Activated T-cell treated with anti-CD3 and anti-CD28 coated beads for 1 hour (primary cell): ENCODE data around the gene SLU7.

ENCODE experiments used
- DNase-seq: peaks from one replicate; pipeline ENCODE4 v3.0.0-alpha.2; 2020; ENCODE audit warnings: low read depth

Gene SLU7

DNA sequence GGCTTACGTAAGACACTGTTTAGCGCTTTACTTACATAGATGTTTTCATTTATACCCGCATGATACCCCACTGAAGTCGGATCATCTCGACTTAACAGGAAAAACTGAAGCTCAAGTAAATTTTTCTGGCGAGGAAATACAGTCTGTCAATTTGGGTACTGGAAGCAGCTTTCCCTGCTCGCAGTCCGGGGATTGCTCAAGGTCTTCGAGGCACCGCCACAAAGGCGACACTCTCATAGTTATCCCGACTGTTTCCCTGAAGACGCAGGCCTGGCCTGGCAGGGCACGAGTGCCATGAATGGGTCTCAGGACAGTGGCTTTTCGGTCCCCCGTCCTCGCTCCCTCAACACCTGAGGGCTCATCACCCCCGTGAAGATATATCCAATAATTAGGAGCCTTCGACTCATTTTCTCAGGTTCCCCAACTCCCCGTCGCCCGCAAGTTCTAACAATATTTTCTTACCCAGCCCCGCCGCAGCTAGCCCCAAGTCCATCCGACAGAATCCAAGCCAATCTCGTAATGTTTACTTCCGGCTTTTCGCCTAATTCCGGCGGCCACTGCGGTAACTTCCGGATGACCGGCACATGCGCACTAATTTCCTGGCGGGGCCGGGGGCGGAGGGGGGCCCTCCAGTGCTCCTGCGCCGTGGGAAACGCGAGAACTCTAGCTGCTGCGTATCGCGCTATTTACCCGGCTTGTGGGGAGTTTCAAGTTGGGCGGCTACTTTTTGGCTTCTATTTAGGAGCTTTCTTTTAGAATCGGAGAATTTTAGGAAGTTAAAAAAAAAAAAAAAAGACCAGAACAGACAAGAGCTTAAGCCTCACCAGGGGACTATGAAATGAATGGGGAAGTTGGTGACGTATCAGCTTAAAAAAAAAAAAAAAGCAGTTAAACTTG, at the start of gene SLU7:
Gene SLU7, minus strand, starts transcription at position 521 of the 897 bp plus-strand sequence. CDS start 3,787 bp downstream, outside the sequence.
- DNase-seq, result peak; percentile 88

DNA sequence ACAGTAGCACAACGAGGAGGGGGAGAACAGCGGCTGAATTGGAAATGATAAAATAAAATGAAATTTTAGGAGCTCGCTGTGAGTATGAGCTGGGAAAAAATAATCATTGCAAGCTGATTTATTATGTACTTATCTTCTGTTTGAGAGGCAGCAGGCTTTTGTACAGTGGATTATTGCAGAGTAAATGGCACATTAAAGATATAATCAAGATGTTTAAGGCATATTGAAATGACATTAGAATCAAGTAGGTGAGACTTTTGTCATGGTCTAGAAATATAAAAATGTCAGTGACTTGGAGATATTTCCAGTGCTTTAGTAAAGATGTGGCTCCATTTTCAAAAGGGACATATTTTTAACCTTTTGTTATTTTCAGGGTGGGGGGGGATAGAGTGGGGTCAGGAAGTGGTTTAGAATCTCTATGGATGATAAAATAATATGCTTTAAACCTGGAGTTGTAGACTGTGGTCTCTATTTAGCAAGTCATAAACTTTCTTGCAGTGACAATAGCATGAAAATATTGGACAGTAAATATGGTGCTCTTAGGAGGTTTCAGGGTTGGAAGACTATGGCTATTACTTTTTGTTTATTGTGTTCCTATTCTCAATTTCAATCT, 49.6 kb upstream of the SLU7 start:
- DNase-seq, result no peak

GRCh38 chr5:160467555-160468362, 48.9 kb upstream of the SLU7 start:
- DNase-seq, result peak; percentile 57

DNA sequence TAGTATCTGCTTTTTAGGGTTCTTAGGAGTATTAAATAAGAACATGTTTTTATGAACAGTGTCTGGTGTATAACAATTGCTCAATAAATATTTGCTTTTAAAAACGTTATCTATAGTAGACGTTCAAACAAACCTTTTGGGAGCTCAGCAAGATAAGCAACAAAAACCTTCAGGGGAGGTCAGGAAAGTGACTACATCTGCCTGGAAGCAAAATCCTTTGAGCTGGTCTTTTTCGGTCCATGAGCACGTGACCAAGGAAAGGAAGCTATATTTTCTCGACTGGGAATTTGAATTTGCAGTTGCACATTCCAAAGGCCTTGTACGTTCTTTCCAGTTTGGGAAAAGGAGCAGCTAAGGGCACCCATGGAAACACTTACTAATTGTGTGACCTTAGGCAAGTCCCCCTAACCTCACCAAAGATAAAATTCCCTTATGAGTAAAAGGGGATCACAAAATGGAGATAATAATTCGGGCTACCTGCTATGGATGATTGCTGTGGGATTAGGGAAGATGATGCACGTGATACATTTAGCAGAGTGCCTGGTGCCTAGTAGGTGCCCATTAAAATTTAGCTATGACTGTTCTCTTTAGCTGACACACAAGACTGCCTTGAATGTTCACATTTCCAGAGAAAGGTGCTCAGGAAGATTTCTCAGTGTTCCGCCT, 48.1 kb upstream of the SLU7 start:
- DNase-seq, result no peak

GRCh38 chr5:160466116-160466515, 47.2 kb upstream of the SLU7 start:
- DNase-seq, result no peak

DNA sequence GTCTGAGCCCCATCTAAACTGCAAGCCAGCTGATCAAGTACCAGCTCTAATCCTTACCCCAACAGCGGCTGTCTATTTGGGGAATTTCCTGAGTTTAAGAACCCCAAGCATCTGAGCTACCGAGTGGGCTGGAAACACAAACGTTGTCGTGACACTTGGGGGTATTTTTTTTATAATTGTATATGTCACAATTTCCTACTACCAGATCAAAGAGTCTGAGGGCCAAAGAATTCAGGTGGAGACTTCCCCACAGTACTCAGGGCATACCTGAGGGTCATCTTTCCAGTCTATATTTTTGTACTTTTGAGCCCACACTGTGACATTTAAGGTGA, 45.6 kb upstream of the SLU7 start:
- no peak for DNase-seq

GRCh38 chr5:160463740-160464465, 45.0 kb upstream of the SLU7 start:
- DNase-seq, result no peak

DNA sequence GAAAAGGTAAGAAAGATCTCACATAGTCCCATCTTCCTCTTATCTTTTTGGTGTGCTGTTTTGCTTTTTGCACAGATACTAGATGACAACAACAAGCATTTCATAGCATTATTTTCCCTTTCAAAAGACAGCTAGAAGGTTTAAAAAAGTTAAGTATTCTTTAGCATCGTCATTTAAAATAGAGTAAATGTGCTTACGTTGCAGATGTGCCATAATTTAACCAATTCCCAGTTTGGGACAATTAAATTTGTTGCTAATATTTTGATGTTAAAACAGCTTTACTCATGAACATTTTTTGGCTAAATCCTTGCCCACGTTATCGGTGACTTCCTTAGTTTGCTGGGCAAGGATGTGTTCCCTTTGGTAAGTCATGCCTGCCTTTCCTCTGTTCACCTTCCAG, 44.3 kb upstream of the SLU7 start:
- no peak for DNase-seq

DNA sequence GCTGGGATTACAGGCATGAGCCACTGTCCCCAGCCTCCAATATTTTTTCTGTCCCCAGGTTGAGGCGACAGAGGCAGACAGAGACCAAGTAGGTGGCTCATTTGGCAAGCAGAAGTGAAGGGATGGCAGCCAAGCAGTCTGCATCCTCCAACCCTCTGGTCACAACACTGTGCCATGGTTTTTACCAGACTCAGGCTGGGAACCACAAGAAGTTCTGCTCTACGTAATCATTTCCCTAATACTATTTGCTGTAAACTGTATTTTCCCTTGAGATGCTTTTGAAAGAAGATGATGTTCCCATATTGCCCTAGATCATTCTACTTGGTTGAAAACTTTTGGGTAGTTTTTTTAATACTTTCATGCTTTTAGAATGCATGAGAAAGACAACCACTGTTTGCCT, 43.3 kb upstream of the SLU7 start:
- no peak for DNase-seq

DNA sequence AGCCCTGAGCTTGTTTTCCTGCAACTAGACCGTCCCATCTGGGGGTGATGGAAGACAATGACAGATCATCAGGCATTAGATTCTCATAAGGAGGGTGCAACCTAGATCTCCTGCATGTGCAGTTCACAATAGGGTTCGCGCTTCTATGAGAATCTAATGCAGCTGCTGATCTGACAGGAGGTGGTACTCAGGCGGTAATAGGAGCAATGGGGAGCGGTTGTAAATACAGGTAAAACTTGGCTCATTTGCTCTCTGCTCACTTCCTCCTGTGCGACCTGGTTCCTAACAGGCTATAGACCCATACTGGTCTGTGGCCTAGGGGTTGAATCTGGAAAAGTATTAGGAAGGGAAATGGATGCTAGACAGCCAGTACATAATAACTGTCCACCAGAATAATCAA, 42.5 kb upstream of the SLU7 start:
- DNase-seq, result no peak

DNA sequence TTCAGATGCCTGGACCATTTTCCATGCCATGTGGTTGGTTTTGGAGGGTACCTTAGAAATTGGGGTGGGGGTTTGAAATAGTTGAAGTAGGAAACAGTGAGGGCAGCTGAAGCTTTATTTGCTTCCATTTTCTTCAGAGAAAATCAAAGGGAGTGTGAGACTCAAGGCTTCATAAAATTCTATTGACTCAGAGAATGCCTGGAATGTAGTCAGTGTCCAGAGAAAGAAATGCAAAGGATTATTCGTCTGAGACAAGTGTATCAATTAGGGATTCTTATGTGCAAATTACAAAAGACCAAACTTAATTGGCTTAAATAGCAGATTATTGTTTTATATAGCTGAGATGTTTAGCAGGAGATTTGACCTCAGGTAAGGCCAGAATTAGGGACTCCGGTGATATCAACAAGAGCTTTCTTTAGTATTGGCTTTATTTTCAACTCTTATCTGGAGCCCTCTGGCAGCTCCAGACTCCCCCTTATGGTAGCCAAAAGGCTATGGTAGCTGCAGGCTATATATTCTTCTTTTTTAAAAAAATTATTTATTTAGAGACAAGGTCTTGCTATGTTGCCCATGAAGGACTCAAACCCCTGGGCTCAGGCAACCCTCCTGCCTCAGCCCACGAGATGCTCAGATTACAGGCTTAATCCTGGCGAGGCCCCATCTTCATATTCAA, 41.6 kb upstream of the SLU7 start:
- no peak for DNase-seq

DNA sequence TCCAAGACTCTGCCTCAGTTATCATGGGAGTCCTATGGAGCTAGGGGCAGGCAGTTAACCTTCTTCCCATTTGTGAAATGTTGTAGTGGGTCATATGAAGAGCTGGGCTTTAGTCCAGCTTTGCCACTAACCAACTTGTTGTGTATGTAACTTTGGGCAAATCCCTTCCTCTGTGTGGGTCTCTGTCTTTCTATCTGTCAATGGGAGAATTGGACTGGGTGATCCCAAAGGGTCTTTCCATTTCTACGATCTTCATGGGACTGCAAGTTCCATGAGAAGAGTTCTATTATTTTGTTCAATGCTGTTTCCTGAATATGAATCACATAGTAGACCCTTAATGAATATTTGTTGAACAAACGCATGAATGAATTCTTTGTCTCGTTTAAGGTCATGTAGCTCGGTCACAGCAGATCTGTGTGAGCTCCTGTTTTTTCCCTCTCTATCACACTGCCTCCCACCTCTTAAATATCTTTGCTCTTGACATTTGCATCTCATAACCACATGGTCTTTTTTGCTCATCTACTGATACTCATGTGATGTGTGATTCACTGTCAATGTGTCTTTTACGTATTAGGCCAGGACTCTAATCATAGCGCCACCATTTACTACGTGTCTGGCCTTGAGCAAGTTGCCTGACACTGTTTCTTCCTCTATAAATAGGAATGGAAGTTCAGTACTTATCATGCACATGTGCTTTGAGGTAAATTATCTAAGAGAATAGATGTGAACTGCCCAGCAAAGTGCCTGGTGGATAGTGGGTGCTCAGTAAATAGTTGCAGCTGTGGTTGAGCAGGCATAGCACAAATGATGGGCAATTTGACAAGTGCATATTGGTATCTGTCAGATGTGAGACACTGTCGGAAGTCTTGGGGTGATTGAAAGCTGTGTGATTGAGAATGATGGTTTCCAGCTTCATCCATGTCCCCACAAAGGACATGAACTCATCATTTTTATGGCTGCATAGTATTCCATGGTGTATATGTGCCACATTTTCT, 40.2 kb upstream of the SLU7 start:
- DNase-seq, result no peak

DNA sequence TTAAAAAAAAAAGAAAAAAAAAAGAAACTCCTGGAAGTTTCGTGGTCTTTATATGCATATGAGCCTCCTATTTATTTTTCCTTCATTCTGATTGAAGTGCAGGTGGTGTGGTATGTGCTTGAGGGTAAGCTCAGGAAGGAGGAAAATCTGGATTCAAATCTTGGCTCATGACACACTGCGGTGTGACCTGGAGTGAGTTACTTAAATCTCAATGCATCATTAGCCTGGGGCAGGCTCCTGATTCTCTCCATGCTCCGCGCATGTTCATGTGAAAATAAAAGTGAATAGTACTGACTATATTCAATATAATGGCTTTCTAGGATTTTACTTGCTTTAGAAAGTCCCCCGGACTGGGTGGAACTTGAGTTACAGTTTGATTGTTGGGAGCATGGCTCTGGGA, 38.4 kb upstream of the SLU7 start:
- DNase-seq, result no peak

GRCh38 chr5:160456480-160457177, 37.7 kb upstream of the SLU7 start:
- no peak for DNase-seq

GRCh38 chr5:160455600-160455999, 36.7 kb upstream of the SLU7 start:
- no peak for DNase-seq

DNA sequence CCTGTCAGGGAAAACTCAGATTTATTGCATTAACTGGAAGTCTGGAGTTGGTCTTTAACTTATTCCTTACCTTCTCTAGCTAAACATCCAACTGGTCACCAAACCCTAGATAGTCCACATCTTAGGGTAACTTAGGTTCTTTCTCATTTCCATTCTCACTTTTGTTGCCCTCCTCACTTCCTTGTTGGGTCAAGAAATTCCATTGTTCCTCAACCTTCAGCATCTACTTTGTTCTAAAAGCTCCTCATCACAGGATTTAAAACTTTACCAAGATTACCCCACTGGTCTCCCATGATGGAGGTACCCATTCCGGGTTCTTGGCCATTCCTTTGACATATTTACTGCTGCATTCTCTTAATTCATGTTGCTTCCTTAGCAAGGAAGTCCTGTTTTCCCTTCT, 34.9 kb upstream of the SLU7 start:
- DNase-seq, result no peak

GRCh38 chr5:160452795-160453194, 33.9 kb upstream of the SLU7 start:
- no peak for DNase-seq

DNA sequence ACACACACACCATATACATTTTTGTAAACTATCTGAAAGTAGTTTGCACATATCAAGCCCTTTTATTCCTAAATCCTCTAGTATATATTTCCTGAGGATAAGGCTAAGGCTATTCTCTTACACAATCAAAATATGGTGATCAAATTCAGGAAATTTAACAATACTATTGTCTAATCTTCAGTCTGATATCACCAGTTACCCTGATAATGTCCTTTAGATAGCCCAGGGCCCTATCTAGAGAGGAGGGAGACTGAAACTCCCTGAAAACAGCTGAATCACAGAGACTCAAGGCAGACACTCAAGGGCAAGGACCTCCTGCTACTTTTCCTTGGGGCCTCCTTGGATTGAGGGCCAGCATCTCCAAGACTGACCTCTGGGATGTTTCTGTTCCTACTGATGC, 33.2 kb upstream of the SLU7 start:
- DNase-seq, result no peak

DNA sequence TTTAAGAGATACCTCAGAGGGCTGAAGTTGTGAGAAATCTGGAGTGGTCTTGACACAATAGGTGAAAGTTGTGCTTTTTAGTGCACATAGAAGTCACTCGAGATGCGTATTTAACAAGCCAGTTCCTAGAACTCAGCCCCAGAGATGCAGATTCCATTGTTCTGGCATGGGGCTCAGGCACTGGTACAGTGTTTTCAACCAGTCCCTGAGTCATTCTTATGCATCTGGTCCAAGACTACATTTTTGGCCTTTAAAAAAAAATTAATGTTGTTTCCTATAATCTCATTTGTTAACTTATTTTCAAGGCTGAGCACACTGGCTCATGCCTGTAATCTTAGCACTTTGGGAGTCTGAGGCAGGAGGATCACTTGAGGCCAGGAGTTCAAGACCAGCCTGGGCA, 32.4 kb upstream of the SLU7 start:
- DNase-seq, result no peak
